HepG2 (cell line): ENCODE results near the gene SNX6. TPM values are rescaled to one million over a fixed set of nuclear protein-coding genes. Genes with fewer than 3 reads are reported as not detected.

Experiments used
- ATRX ChIP-seq: sonication (generic); formaldehyde crosslinking; IDR thresholded peaks from 2 replicates; pipeline ENCODE4 v1.4.0; 2020; ENCODE audit warnings: missing genetic modification reagents, borderline replicate concordance
- CENPT ChIP-seq: sonication (generic); formaldehyde crosslinking; IDR thresholded peaks from 2 replicates; pipeline ENCODE4 v1.8.0; 2022; ENCODE audit warnings: low read depth, mild to moderate bottlenecking, moderate library complexity, missing genetic modification reagents
- EZH2 ChIP-seq: conservative IDR thresholded peaks from 2 replicates; pipeline ENCODE4 v1.6.1; 2012; ENCODE audit warnings: mild to moderate bottlenecking, low read depth, low read length, moderate library complexity
- JARID2 ChIP-seq: sonication (generic); formaldehyde crosslinking; IDR thresholded peaks from 2 replicates; pipeline ENCODE4 v1.8.1; 2023; ENCODE audit warnings: missing genetic modification reagents, inconsistent platforms; ENCODE audit not compliant: insufficient replicate concordance
- PATZ1 ChIP-seq: sonication (generic); formaldehyde crosslinking; IDR thresholded peaks from 2 replicates; pipeline ENCODE4 v1.4.0; 2020; ENCODE audit warnings: missing genetic modification reagents
- POLR2A ChIP-seq, 2 experiments: IDR thresholded peaks; 2 replicates each; pipeline ENCODE4 v1.6.1; 2011; ENCODE audit warnings: low read depth in 2 of 2, low read length in 2 of 2, mild to moderate bottlenecking in 1 of 2, moderate library complexity in 1 of 2; ENCODE audit not compliant: insufficient read depth in 1 of 2
- PRDM4 ChIP-seq: sonication (generic); formaldehyde crosslinking; IDR thresholded peaks from 2 replicates; pipeline ENCODE4 v1.9.0; 2021; ENCODE audit warnings: missing genetic modification reagents, borderline replicate concordance
- RAD51 ChIP-seq: fragments of 450-650 bp; IDR thresholded peaks from 2 replicates; pipeline ENCODE4 v1.6.1; 2016; ENCODE audit warnings: borderline replicate concordance
- RFXANK ChIP-seq: IDR thresholded peaks from 2 replicates; pipeline ENCODE4 v1.6.1; 2016
- SOX6 ChIP-seq, 2 experiments: fragments of 450-650 bp in 1 of 2; sonication (generic) in 1 of 2; formaldehyde crosslinking in 1 of 2; IDR thresholded peaks; 2 replicates each; pipeline versions ENCODE4 v1.4.0 to v1.6.1; 2017 to 2020; ENCODE audit warnings: antibody characterized with exemption in 1 of 2, mild to moderate bottlenecking in 1 of 2, missing genetic modification reagents in 1 of 2
- YEATS2 ChIP-seq: sonication (generic); formaldehyde crosslinking; IDR thresholded peaks from 2 replicates; pipeline ENCODE4 v1.4.0; 2020; ENCODE audit warnings: missing genetic modification reagents, borderline replicate concordance
- YY1 ChIP-seq: IDR thresholded peaks from 2 replicates; pipeline ENCODE4 v1.6.1; 2011; ENCODE audit warnings: low read length, low read depth, moderate library complexity, mild to moderate bottlenecking; ENCODE audit not compliant: insufficient read depth, insufficient replicate concordance
- ZMAT3 ChIP-seq: sonication (generic); formaldehyde crosslinking; conservative IDR thresholded peaks from 2 replicates; pipeline ENCODE4 v1.7.0; 2021; ENCODE audit warnings: missing genetic modification reagents
- ZNF224 ChIP-seq: sonication (generic); formaldehyde crosslinking; IDR thresholded peaks from 2 replicates; pipeline ENCODE4 v1.5.0; 2020; ENCODE audit warnings: mild to moderate bottlenecking, missing genetic modification reagents
- ZNF460 ChIP-seq: sonication (generic); formaldehyde crosslinking; IDR thresholded peaks from 2 replicates; pipeline ENCODE4 v1.5.1; 2020; ENCODE audit warnings: missing genetic modification reagents, mild to moderate bottlenecking, borderline replicate concordance
- ZNF746 ChIP-seq: sonication (generic); formaldehyde crosslinking; IDR thresholded peaks from 2 replicates; pipeline ENCODE4 v1.8.0; 2022; ENCODE audit warnings: mild to moderate bottlenecking, missing genetic modification reagents
- ZNF75D ChIP-seq: sonication (generic); formaldehyde crosslinking; IDR thresholded peaks from 2 replicates; pipeline ENCODE4 v1.8.1; 2023; ENCODE audit warnings: missing genetic modification reagents, mild to moderate bottlenecking, borderline replicate concordance
- ZNF782 ChIP-seq: sonication (generic); formaldehyde crosslinking; IDR thresholded peaks from 2 replicates; pipeline ENCODE4 v1.4.0; 2020; ENCODE audit warnings: missing genetic modification reagents, mild to moderate bottlenecking, borderline replicate concordance
- polyA plus RNA-seq, 8 experiments: library from polyadenylated mRNA; depleted of rRNA in 3 of 8; stranded (reverse) in 7 of 8; unstranded in 1 of 8; fragments of >200 nt; fragmentation: Illumina TruSeq in 4 of 8; extraction: Trizol in 4 of 8; gene quantifications; 2 replicates each; pipeline versions ENCODE4 v1.2.1 to v1.2.3, GENCODE V29; 2011 to 2016; ENCODE audit warnings: low read depth in 4 of 8, missing spikeins in 1 of 8, mixed read lengths in 1 of 8; ENCODE audit not compliant: insufficient read depth in 1 of 8
- total RNA-seq, 5 experiments: library from RNA; depleted of rRNA; stranded (reverse); fragments of >200 nt; fragmentation: Illumina TruSeq; extraction: Trizol; gene quantifications; 2 replicates each; pipeline ENCODE4 v1.2.3, GENCODE V29; 2016; ENCODE audit warnings: low read depth in 1 of 5
- TF ChIP-seq, protein P1 (sequence below): sonication (generic); formaldehyde crosslinking; conservative IDR thresholded peaks from 2 replicates; pipeline ENCODE4 v1.8.1; 2023; ENCODE audit warnings: missing genetic modification reagents
- TF ChIP-seq, protein P2 (sequence below): sonication (generic); formaldehyde crosslinking; IDR thresholded peaks from 2 replicates; pipeline ENCODE4 v1.8.1; 2022; ENCODE audit warnings: mild to moderate bottlenecking, missing genetic modification reagents
- TF ChIP-seq, protein P3 (sequence below): sonication (generic); formaldehyde crosslinking; IDR thresholded peaks from 2 replicates; pipeline ENCODE4 v1.5.1; 2020; ENCODE audit warnings: mild to moderate bottlenecking, missing genetic modification reagents, borderline replicate concordance
- TF ChIP-seq, protein P4 (sequence below): sonication (generic); formaldehyde crosslinking; IDR thresholded peaks from 2 replicates; pipeline ENCODE4 v1.5.0; 2020; ENCODE audit warnings: mild to moderate bottlenecking, low read depth, missing genetic modification reagents, borderline replicate concordance

The SNX6 gene
- total and polyA plus RNA-seq, 2 of the 13 experiments (the other 11 are each of a cell fraction or from before 2014, with no cell fraction given), result 92.3 to 169 TPM

- TF ChIP-seq PATZ1 (peak; percentile 49; the same call in 1 of the 2 replicates), ZNF746 (CRISPR knock-in tag) (no peak; the same call in 1 of the 2 replicates), ZNF460 (CRISPR knock-in tag) (no peak; the same call in 1 of the 2 replicates), SOX6 (IDR thresholded peaks at IDR 0.05) (no peak), SOX6 (CRISPR knock-in tag; IDR thresholded peaks at IDR 0.05) (peak; percentile 42; the same call in 1 of the 2 replicates), POLR2A (IDR thresholded peaks at IDR 0.05; ENCODE audit: insufficient read depth in 1 of 2, low read depth in 2 of 2, low read length in 2 of 2) (no peak), YY1 (no peak), ATRX (no peak), JARID2 (no peak), RFXANK (CRISPR knock-in tag) (no peak; the same call in 1 of the 2 replicates), ZNF75D (CRISPR knock-in tag) (no peak), EZH2 (no peak), ZMAT3 (CRISPR knock-in tag) (peak; percentile 74; the same call in 1 of the 2 replicates), PRDM4 (no peak), YEATS2 (CRISPR knock-in tag) (0 out of 2 replicates have a peak, but pooled peaks have one; percentile 14), ZNF224 (CRISPR knock-in tag) (no peak), RAD51 (no peak), CENPT (CRISPR knock-in tag) (no peak), ZNF782 (CRISPR knock-in tag) (no peak)
- TF ChIP-seq, protein P1, sequence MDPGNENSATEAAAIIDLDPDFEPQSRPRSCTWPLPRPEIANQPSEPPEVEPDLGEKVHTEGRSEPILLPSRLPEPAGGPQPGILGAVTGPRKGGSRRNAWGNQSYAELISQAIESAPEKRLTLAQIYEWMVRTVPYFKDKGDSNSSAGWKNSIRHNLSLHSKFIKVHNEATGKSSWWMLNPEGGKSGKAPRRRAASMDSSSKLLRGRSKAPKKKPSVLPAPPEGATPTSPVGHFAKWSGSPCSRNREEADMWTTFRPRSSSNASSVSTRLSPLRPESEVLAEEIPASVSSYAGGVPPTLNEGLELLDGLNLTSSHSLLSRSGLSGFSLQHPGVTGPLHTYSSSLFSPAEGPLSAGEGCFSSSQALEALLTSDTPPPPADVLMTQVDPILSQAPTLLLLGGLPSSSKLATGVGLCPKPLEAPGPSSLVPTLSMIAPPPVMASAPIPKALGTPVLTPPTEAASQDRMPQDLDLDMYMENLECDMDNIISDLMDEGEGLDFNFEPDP (CRISPR knock-in tag), result 0 out of 2 replicates have a peak, but pooled peaks have one; percentile 35
- TF ChIP-seq, protein P2, sequence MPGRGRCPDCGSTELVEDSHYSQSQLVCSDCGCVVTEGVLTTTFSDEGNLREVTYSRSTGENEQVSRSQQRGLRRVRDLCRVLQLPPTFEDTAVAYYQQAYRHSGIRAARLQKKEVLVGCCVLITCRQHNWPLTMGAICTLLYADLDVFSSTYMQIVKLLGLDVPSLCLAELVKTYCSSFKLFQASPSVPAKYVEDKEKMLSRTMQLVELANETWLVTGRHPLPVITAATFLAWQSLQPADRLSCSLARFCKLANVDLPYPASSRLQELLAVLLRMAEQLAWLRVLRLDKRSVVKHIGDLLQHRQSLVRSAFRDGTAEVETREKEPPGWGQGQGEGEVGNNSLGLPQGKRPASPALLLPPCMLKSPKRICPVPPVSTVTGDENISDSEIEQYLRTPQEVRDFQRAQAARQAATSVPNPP, result no peak
- TF ChIP-seq, protein P3, sequence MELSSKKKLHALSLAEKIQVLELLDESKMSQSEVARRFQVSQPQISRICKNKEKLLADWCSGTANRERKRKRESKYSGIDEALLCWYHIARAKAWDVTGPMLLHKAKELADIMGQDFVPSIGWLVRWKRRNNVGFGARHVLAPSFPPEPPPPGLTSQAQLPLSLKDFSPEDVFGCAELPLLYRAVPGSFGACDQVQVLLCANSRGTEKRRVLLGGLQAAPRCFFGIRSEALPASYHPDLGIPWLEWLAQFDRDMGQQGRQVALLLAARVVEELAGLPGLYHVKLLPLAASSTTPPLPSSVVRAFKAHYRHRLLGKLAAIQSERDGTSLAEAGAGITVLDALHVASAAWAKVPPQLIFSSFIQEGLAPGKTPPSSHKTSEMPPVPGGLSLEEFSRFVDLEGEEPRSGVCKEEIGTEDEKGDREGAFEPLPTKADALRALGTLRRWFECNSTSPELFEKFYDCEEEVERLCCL (CRISPR knock-in tag), result no peak
- TF ChIP-seq, protein P4, sequence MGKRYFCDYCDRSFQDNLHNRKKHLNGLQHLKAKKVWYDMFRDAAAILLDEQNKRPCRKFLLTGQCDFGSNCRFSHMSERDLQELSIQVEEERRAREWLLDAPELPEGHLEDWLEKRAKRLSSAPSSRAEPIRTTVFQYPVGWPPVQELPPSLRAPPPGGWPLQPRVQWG (CRISPR knock-in tag), result no peak
Measured at GRCh38 chr14:34629344-34629656, 648 bp downstream of the SNX6 start (continued).
